NCI-H2196 treated with DMSO at 0.1 percent for 48 hours (cell line): Measurements from ENCODE around the gene GGA1.

Experiments used
- DNase-seq: peaks from one replicate; lab custom pipeline; 2025; ENCODE audit not compliant: unreplicated experiment; lab: John Stamatoyannopoulos, UW

The GGA1 gene

GRCh38 chr22:37630839-37631435 lies 22.3 kb downstream of the GGA1 start:
- DNase-seq, result no peak

GRCh38 chr22:37631448-37632173 lies 23.0 kb downstream of the GGA1 start:
- no peak for DNase-seq

- DNase-seq, result no peak
Observed at GRCh38 chr22:37632174-37633088, 23.8 kb downstream of the GGA1 start.

GRCh38 chr22:37633089-37633624 lies 24.5 kb downstream of the GGA1 start:
- no peak for DNase-seq

- no peak for DNase-seq
Observed at GRCh38 chr22:37633625-37634416, 25.2 kb downstream of the GGA1 start.

- no peak for DNase-seq
Observed at GRCh38 chr22:37634417-37634924, 25.8 kb downstream of the GGA1 start.

- DNase-seq, result no peak
Observed at GRCh38 chr22:37635157-37635556, 26.5 kb downstream of the GGA1 start.

GRCh38 chr22:37636186-37636948 lies 27.7 kb downstream of the GGA1 start:
- DNase-seq, result no peak

- no peak for DNase-seq
Observed at GRCh38 chr22:37636949-37637273, 28.3 kb downstream of the GGA1 start.

- DNase-seq, result no peak
Observed at GRCh38 chr22:37638391-37639069, 29.9 kb downstream of the GGA1 start.

GRCh38 chr22:37639070-37639760 lies 30.6 kb downstream of the GGA1 start, which contains the start of gene SH3BP1:
Gene SH3BP1 (plus strand): TSS chr22:37639669. CDS start chr22:37639788, 119 bp downstream.
- DNase-seq, result no peak

GRCh38 chr22:37639771-37640590 lies 31.3 kb downstream of the GGA1 start:
- no peak for DNase-seq

GRCh38 chr22:37640591-37641560 lies 32.2 kb downstream of the GGA1 start:
- no peak for DNase-seq

GRCh38 chr22:37641561-37641949 lies 32.9 kb downstream of the GGA1 start:
- no peak for DNase-seq

GRCh38 chr22:37643225-37643847 lies 34.7 kb downstream of the GGA1 start:
- no peak for DNase-seq

GRCh38 chr22:37647317-37647716 lies 38.7 kb downstream of the GGA1 start:
- no peak for DNase-seq
